ENCODE data around the gene FH.

The FH gene

DNA sequence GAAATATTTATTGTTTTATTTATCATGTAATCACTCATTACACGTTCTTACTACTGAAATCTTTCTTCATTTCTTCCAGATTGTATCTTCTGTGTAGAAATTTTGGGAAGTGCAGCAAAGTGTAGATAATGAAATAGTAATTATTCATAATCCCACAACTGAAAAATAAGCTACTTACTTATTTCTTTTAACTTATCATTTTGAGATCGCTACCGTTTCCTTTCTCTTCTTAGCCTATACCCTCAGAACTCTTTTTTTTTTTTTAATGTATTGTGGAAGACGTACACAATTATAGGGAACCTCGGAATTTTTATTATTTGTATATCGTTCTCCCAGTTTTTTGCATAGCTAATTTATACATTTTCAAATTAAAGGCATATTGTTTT is 518 bp upstream of the FH start:
- CTCF ChIA-PET: no interaction called here
- TF ChIP-seq ZBTB11 (tag by site-specific recombination; conservative IDR thresholded peaks at IDR 0.05; ENCODE audit: low read depth): no peak
- TF ChIP-seq, protein P1, sequence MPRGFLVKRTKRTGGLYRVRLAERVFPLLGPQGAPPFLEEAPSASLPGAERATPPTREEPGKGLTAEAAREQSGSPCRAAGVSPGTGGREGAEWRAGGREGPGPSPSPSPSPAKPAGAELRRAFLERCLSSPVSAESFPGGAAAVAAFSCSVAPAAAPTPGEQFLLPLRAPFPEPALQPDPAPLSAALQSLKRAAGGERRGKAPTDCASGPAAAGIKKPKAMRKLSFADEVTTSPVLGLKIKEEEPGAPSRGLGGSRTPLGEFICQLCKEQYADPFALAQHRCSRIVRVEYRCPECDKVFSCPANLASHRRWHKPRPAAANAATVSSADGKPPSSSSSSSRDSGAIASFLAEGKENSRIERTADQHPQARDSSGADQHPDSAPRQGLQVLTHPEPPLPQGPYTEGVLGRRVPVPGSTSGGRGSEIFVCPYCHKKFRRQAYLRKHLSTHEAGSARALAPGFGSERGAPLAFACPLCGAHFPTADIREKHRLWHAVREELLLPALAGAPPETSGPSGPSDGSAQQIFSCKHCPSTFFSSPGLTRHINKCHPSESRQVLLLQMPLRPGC (tag by site-specific recombination; IDR thresholded peaks at IDR 0.05): no peak
- TF ChIP-seq ZNF654 (tag by site-specific recombination; IDR thresholded peaks at IDR 0.05; ENCODE audit: low read depth): no peak
- POLR2A ChIA-PET: interaction anchor here (1.1 kb wide), 1 partner anchor 120 kb away, joined by 4 read pairs; the partner anchor contains the start of genes CHML and OPN3
- Histone ChIP-seq H3K27ac (ENCODE audit: extremely low read depth, low read depth, low read length) (no peak overlapping the region), H3K4me3 (ENCODE audit: low read depth, low read length) (peak overlapping the region; percentile 12), H3K36me3 (ENCODE audit: control insufficient read depth in 2 of 2, insufficient read depth in 1 of 2, low read length in 2 of 2) (peaks cover 0 to 15% of the 10 kb centered on the region in 2 experiments; a peak in 1 of 3 replicates), H3K4me1 (ENCODE audit: control insufficient read depth, insufficient read depth, low read length) (no peaks in the 10 kb centered on the region), H3K9me3 (ENCODE audit: control insufficient read depth, insufficient read depth, low read depth, low read length) (no peaks in the 10 kb centered on the region)

DNA sequence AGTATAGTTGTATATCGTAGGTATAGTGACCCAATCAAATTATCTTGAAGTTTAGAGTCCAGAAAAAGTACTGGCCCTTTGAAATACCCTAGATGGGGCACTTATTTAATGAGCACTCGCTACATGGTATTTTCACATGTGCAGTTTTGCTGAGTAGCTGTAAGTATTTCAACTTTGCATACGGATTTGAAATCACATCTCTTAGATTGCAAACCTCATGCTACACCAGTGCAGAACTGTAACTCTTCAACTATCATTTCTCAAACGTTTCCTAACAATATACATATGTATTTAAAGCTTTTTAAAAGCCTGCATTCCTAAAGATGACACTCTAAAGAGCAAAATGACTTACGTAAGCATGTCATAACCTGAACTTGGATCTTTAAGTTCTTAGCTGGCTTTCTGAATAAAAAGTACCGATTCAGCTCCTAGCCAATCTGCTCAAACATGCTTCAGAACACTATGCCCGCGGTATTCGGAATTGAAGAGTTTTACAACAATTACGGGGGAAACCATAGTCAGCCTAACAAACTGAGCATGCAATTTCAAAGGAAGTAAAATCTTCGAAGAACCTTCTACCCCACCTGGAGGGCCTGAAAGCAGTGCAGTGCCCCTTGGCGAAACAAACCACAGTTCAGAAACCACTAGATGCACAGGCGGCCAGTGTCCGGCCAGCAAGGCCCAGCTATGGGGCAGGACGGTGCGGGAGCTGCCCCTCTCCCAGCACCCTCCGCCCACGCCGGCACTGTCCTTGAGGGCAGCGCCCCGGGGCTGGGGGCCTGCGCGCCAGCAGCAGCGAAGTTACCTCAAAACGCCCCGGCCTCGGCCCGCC is 863 bp downstream of the FH start:
- peak; percentile 56; the same call in 1 of the 2 replicates for TF ChIP-seq ZNF335 (tag by site-specific recombination; conservative IDR thresholded peaks at IDR 0.05)
- TF ChIP-seq, protein P2, sequence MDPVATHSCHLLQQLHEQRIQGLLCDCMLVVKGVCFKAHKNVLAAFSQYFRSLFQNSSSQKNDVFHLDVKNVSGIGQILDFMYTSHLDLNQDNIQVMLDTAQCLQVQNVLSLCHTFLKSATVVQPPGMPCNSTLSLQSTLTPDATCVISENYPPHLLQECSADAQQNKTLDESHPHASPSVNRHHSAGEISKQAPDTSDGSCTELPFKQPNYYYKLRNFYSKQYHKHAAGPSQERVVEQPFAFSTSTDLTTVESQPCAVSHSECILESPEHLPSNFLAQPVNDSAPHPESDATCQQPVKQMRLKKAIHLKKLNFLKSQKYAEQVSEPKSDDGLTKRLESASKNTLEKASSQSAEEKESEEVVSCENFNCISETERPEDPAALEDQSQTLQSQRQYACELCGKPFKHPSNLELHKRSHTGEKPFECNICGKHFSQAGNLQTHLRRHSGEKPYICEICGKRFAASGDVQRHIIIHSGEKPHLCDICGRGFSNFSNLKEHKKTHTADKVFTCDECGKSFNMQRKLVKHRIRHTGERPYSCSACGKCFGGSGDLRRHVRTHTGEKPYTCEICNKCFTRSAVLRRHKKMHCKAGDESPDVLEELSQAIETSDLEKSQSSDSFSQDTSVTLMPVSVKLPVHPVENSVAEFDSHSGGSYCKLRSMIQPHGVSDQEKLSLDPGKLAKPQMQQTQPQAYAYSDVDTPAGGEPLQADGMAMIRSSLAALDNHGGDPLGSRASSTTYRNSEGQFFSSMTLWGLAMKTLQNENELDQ (tag by site-specific recombination; IDR thresholded peaks at IDR 0.05; ENCODE audit: low read depth): no peak
- H3K9me3 ChIP-seq (ENCODE audit: control insufficient read depth, insufficient read depth, low read depth, low read length): no peaks in the 10 kb centered on the region
- H3K27ac ChIP-seq (ENCODE audit: extremely low read depth, low read depth, low read length): peak overlapping the region; percentile 17; the same call in 1 of the 2 replicates
- ChIA-PET POLR2A (no interaction called here), CTCF (interaction anchor here (1.0 kb wide), 1 partner anchor 21 kb away, joined by 4 read pairs; no protein-coding TSS in a partner anchor)
- no peaks in the 10 kb centered on the region for H3K4me1 ChIP-seq (ENCODE audit: control insufficient read depth, insufficient read depth, low read length)
- peaks cover 0 to 19% of the 10 kb centered on the region in 2 experiments; a peak in 1 of 3 replicates for H3K36me3 ChIP-seq (ENCODE audit: control insufficient read depth in 2 of 2, insufficient read depth in 1 of 2, low read length in 2 of 2)
- peak overlapping the region; percentile 79 for H3K4me3 ChIP-seq (ENCODE audit: low read depth, low read length)

DNA sequence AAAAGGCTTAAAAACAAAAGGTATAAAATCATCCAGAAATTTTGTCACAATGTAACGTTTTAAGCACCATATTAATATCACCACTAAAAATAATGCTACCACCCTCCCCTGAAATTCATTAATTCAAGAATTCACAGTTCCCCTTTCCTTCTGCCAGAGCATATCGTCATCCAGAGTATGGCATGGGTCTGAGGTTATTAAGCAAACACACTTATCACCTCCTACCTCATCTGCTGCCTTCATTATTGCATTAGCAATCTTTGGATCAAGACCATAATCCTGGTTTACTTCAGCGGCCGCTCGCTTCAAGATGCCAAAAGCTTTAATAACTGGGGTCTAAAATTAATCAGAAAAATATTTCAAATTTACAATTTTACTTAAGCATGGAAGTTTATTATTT is 6.2 kb downstream of the FH start:
- CTCF ChIA-PET: no interaction called here

DNA sequence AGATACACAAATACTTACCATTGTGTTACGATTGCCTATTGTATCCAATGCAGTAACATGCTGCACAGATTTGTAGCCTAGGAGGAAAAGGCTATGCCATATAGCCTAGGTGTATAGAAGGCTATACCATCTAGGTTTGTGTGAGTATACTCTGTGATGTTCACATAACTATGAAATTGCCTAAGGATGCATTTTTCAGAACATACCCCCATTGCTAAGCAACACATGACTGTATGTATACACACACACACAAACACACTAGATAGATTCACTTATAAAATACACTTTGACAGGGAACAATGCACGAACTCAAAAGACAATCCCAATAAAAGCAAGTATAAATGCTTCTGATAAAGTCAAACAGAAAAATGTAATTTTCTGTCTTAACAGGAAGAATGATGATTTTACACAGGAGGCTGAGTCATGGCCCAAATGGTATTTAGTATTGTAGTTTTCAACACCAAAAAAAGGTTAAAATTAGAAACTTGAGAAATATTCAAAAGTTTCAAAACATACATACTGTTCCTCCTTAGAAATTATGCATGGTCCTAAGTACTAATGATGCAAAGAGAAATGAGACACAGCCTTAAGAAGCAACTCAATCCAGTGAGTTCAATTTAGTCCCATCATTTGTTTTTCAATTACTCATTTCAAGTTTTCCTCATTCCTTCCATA is 12.2 kb downstream of the FH start:
- Histone ChIP-seq H3K27ac (ENCODE audit: extremely low read depth, low read depth, low read length) (no peak overlapping the region), H3K36me3 (ENCODE audit: control insufficient read depth in 2 of 2, insufficient read depth in 1 of 2, low read length in 2 of 2) (peaks cover 0 to 94% of the 10 kb centered on the region in 2 experiments; a peak in 2 of 3 replicates), H3K4me3 (ENCODE audit: low read depth, low read length) (no peak overlapping the region), H3K4me1 (ENCODE audit: control insufficient read depth, insufficient read depth, low read length) (no peaks in the 10 kb centered on the region), H3K9me3 (ENCODE audit: control insufficient read depth, insufficient read depth, low read depth, low read length) (no peaks in the 10 kb centered on the region)
- CTCF ChIA-PET: no interaction called here
- POLR2A ChIA-PET: no interaction called here
- no peak for TF ChIP-seq ZNF37A (tag by site-specific recombination; IDR thresholded peaks at IDR 0.05)
- TF ChIP-seq, protein P3, sequence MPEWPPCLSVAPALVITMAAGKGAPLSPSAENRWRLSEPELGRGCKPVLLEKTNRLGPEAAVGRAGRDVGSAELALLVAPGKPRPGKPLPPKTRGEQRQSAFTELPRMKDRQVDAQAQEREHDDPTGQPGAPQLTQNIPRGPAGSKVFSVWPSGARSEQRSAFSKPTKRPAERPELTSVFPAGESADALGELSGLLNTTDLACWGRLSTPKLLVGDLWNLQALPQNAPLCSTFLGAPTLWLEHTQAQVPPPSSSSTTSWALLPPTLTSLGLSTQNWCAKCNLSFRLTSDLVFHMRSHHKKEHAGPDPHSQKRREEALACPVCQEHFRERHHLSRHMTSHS (tag by site-specific recombination; IDR thresholded peaks at IDR 0.05): no peak
- no peak for TF ChIP-seq ZNF223 (tag by site-specific recombination; IDR thresholded peaks at IDR 0.05)
- TF ChIP-seq ZNF660 (tag by site-specific recombination; IDR thresholded peaks at IDR 0.05): no peak
- no peak for TF ChIP-seq ZSCAN30 (tag by site-specific recombination; IDR thresholded peaks at IDR 0.05)
- TF ChIP-seq, protein P4, sequence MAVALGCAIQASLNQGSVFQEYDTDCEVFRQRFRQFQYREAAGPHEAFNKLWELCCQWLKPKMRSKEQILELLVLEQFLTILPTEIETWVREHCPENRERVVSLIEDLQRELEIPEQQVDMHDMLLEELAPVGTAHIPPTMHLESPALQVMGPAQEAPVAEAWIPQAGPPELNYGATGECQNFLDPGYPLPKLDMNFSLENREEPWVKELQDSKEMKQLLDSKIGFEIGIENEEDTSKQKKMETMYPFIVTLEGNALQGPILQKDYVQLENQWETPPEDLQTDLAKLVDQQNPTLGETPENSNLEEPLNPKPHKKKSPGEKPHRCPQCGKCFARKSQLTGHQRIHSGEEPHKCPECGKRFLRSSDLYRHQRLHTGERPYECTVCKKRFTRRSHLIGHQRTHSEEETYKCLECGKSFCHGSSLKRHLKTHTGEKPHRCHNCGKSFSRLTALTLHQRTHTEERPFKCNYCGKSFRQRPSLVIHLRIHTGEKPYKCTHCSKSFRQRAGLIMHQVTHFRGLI (tag by site-specific recombination; IDR thresholded peaks at IDR 0.05): no peak

More for the DNA sequence above, 6.2 kb downstream of the FH start:
- Histone ChIP-seq H3K4me3 (ENCODE audit: low read depth, low read length) (no peak overlapping the region), H3K27ac (ENCODE audit: extremely low read depth, low read depth, low read length) (no peak overlapping the region), H3K36me3 (ENCODE audit: control insufficient read depth in 2 of 2, insufficient read depth in 1 of 2, low read length in 2 of 2) (peaks cover 0 to 63% of the 10 kb centered on the region in 2 experiments; a peak in 1 of 3 replicates), H3K4me1 (ENCODE audit: control insufficient read depth, insufficient read depth, low read length) (no peaks in the 10 kb centered on the region), H3K9me3 (ENCODE audit: control insufficient read depth, insufficient read depth, low read depth, low read length) (no peaks in the 10 kb centered on the region)
- TF ChIP-seq ZNF558 (tag by site-specific recombination; IDR thresholded peaks at IDR 0.05) (no peak), ZNF354C (tag by site-specific recombination; IDR thresholded peaks at IDR 0.05; ENCODE audit: borderline replicate concordance, low read depth) (no peak)
- POLR2A ChIA-PET: no interaction called here

All from HEK293 (cell line).